Ishikawa (cell line): Measurements from ENCODE around the gene MCF2L.

Experiments
- CEBPB ChIP-seq: IDR thresholded peaks from 2 replicates; pipeline ENCODE4 v1.6.1; 2012
- CREB1 ChIP-seq: IDR thresholded peaks from 2 replicates; pipeline ENCODE4 v1.6.1; 2012; ENCODE audit warnings: low read depth
- EGR1 ChIP-seq: IDR thresholded peaks from 2 replicates; pipeline ENCODE4 v1.6.1; 2012
- EP300 ChIP-seq: IDR thresholded peaks from 2 replicates; pipeline ENCODE4 v1.6.1; 2012; ENCODE audit warnings: borderline replicate concordance
- FOXM1 ChIP-seq: IDR thresholded peaks from 2 replicates; pipeline ENCODE4 v1.6.1; 2012; ENCODE audit warnings: low read depth, borderline replicate concordance
- NFIC ChIP-seq: IDR thresholded peaks from 2 replicates; pipeline ENCODE4 v1.6.1; 2012
- RAD21 ChIP-seq: IDR thresholded peaks from 2 replicates; pipeline ENCODE4 v1.6.1; 2012; ENCODE audit warnings: low read depth
- TAF1 ChIP-seq: IDR thresholded peaks from 2 replicates; pipeline ENCODE4 v1.6.1; 2012; ENCODE audit warnings: low read depth, mild to moderate bottlenecking
- TCF12 ChIP-seq: IDR thresholded peaks from 2 replicates; pipeline ENCODE4 v1.6.1; 2012; ENCODE audit warnings: low read depth
- TEAD4 ChIP-seq: IDR thresholded peaks from 2 replicates; pipeline ENCODE4 v1.6.1; 2012
- YY1 ChIP-seq: IDR thresholded peaks from 2 replicates; pipeline ENCODE4 v1.6.1; 2012; ENCODE audit warnings: low read depth
- ZBTB7A ChIP-seq: IDR thresholded peaks from 2 replicates; pipeline ENCODE4 v1.6.1; 2012; ENCODE audit warnings: low read depth
- TF ChIP-seq, protein P1 (sequence below): IDR thresholded peaks from 2 replicates; pipeline ENCODE4 v1.6.1; 2012
- TF ChIP-seq, protein P2 (sequence below): IDR thresholded peaks from 2 replicates; pipeline ENCODE4 v1.6.1; 2012; ENCODE audit warnings: low read depth, mild to moderate bottlenecking
- TF ChIP-seq, protein P3 (sequence below): IDR thresholded peaks from 2 replicates; pipeline ENCODE4 v1.6.1; 2012

MCF2L gene

DNA sequence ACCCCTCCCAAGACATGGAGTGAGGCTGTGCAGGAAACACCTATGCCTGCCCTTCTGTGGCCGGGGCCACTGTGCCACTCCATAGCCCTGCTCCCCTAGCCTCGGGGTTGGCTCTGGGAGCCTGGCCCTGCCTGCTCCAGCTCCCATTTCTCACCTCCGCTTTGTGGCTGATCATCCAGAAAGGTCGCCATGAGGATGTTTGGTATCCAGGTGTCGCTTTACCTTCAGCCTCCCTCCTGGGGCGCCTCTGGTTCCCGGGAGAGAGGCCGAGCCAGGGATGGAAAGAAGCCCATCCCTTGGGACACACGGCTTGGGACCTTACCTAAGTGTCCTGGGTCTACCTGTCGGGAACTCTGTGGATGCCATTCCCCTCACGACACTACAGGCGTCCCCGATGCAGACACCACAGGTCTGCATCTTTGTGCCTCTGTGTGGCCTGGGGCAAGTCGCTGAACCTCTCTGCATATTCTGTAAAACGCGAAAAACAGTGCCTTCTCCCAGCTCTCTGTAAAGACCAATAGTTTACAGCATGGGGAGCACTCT is 3.4 kb upstream of the MCF2L start:
- no peak for TF ChIP-seq RAD21
- no peak for TF ChIP-seq CREB1
- no peak for TF ChIP-seq FOXM1
- TF ChIP-seq TCF12: no peak
- no peak for TF ChIP-seq CEBPB
- TF ChIP-seq NFIC: no peak
- TF ChIP-seq TAF1: no peak
- TF ChIP-seq, protein P1, sequence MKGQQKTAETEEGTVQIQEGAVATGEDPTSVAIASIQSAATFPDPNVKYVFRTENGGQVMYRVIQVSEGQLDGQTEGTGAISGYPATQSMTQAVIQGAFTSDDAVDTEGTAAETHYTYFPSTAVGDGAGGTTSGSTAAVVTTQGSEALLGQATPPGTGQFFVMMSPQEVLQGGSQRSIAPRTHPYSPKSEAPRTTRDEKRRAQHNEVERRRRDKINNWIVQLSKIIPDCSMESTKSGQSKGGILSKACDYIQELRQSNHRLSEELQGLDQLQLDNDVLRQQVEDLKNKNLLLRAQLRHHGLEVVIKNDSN: no peak
- TF ChIP-seq, protein P2, sequence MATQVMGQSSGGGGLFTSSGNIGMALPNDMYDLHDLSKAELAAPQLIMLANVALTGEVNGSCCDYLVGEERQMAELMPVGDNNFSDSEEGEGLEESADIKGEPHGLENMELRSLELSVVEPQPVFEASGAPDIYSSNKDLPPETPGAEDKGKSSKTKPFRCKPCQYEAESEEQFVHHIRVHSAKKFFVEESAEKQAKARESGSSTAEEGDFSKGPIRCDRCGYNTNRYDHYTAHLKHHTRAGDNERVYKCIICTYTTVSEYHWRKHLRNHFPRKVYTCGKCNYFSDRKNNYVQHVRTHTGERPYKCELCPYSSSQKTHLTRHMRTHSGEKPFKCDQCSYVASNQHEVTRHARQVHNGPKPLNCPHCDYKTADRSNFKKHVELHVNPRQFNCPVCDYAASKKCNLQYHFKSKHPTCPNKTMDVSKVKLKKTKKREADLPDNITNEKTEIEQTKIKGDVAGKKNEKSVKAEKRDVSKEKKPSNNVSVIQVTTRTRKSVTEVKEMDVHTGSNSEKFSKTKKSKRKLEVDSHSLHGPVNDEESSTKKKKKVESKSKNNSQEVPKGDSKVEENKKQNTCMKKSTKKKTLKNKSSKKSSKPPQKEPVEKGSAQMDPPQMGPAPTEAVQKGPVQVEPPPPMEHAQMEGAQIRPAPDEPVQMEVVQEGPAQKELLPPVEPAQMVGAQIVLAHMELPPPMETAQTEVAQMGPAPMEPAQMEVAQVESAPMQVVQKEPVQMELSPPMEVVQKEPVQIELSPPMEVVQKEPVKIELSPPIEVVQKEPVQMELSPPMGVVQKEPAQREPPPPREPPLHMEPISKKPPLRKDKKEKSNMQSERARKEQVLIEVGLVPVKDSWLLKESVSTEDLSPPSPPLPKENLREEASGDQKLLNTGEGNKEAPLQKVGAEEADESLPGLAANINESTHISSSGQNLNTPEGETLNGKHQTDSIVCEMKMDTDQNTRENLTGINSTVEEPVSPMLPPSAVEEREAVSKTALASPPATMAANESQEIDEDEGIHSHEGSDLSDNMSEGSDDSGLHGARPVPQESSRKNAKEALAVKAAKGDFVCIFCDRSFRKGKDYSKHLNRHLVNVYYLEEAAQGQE: no peak
- TF ChIP-seq EP300: no peak
- no peak for TF ChIP-seq EGR1

DNA sequence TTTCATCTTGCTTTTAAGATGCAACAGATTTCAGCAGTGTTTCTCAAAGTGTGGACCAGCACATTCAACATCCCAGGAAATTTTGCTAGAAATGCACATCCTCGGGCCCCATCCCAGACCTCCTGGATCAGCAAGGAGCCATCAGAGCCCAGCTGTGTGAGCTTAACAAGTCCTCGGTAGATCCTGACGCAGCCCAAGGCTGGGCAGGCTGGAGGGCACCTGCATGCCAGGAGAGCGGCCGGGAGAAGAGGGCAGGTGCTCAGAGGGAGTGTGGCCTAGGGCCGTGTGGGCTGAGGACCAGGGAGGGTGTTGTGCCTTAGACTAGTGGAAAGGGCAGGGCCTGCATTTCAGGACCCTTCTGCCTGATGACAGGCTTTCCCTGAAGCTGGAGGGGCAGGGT is 2.2 kb upstream of the MCF2L start:
- no peak for TF ChIP-seq ZBTB7A
- TF ChIP-seq, protein P3, sequence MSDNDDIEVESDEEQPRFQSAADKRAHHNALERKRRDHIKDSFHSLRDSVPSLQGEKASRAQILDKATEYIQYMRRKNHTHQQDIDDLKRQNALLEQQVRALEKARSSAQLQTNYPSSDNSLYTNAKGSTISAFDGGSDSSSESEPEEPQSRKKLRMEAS: no peak
- TF ChIP-seq TCF12: no peak
- TF ChIP-seq EP300: no peak

DNA sequence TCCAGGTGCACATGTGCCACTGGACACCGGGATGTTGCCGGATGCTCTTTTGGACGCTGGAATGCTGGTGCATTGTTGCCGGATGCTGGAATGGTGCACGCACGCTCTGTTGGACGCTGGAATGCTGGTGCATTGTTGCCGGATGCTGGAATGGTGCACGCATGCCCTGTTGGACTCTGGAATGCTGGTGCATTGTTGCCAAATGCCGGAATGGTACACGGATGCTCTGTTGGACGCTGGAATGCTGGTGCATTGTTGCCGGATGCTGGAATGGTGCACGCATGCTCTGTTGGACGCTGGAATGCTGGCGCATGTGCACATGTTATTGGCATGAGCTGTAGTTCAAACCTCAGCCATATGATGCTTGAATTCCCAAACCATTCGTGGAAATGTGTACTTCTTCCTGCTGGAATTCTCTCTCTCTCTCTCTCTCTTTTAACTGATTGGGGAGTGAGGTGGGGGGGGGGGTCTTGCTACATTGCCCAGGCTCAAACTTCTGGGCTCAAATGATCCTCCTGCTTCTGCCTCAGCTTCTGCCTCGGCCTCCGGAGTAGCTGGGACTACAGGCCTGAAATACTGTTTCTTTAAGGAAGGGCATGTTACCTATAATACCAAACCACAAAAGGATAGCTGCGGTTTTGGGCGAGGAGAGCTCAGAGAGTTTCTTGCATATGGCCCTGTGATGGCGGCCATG is 1.2 kb upstream of the MCF2L start:
- TF ChIP-seq, protein P2: no peak
- no peak for TF ChIP-seq TAF1
- TF ChIP-seq ZBTB7A: no peak
- peak; percentile 74 for TF ChIP-seq TEAD4
- TF ChIP-seq TCF12: no peak

DNA sequence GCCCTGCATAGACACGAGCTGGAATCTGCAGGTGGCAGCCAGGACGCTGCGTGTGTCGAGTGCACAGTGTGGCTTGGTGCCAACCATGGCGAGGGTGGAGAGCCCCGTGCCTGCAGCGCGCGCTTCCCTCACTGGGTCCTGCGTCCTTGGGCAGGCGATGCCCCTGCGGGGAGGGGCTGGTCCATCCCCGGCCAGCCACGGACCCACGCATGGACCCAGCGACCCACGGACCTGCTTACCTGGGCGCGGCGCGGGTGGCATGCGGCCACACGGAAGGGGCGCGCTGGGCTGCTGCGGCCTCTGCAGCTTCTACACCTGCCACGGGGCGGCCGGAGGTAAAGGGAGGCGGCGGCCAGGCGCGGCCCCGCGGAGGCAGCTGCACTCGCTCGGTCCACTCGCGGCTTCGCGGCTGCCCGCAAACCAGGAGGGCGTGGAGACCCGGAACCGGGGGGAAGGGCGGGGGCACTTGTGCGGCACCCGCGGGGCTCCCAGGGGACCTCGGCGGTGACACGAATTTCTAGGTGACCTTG is 569 bp upstream of the MCF2L start:
- TF ChIP-seq FOXM1: no peak
- TF ChIP-seq TEAD4: peak; percentile 38; the same call in 1 of the 2 replicates
- TF ChIP-seq YY1: peak; percentile 84
- TF ChIP-seq EGR1: no peak
- TF ChIP-seq CEBPB: no peak
- no peak for TF ChIP-seq RAD21
- TF ChIP-seq TCF12: peak; percentile 28; the same call in 1 of the 2 replicates
- TF ChIP-seq ZBTB7A: peak; percentile 18
- TF ChIP-seq CREB1: no peak
- peak; percentile 83 for TF ChIP-seq NFIC
- TF ChIP-seq EP300: no peak
- TF ChIP-seq TAF1: no peak
- TF ChIP-seq, protein P3: peak; percentile 80
- TF ChIP-seq, protein P1: no peak
- TF ChIP-seq, protein P2: no peak
